ENCODE results near the gene KRT23. TPM values are rescaled to one million over a fixed set of nuclear protein-coding genes. Genes with fewer than 3 reads are reported as not detected.
A peak's percentile ranks its signal among the peaks of the same experiment; 100 is the strongest.

The KRT23 gene
- total and polyA plus RNA-seq, 2 of the 13 experiments (the other 11 are each of a cell fraction or from before 2014, with no cell fraction given): 24.7 to 51.1 TPM

DNA sequence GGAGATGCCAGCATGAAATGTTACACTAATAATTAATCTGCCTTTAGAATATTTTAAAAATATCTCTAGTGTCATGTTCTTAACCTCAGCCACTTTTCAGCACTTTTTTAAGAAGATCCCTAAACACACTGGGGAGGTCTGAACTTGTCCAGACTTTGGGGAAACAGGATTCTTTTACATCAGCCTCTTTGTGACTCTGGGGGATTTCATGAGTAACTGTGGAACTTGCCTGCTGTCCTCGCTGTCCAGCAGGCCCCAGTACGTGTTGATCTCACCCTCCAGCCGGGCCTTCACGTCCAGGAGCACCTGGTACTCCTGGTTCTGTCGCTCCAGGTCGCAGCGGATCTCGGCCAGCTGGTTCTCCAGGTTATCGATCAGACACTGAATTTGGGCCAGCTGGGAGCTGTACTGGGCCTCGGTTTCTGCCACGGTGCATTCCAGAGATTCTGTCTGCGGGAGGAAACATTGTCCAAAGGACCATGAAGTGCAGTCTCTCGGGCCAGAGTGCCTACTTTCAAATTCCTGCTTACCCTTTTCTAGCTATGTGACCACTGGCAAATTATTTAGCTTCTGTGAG is 41.2 kb upstream of the KRT23 start:
- no peak for FAIRE-seq
- Histone ChIP-seq H3K27ac (ENCODE audit: extremely low read length, insufficient read depth, low read length) (no peak overlapping the region), H3K4me3 (replicated peaks in 1 of 3; ENCODE audit: insufficient read depth in 1 of 3, low read depth in 2 of 3, low read length in 3 of 3) (no peak overlapping the region), H3K4me1 (ENCODE audit: insufficient read depth, low read length) (peaks cover 6% of the 10 kb centered on the region; the same call in 1 of the 2 replicates), H3K36me3 (replicated peaks in 1 of 2; ENCODE audit: control insufficient read depth in 1 of 2, insufficient read depth in 2 of 2, low read length in 2 of 2) (no peaks in the 10 kb centered on the region), H4K20me1 (ENCODE audit: insufficient read depth, low read length) (no peaks in the 10 kb centered on the region), H3K27me3 (ENCODE audit: control insufficient read depth in 1 of 2, insufficient read depth in 2 of 2, low read length in 2 of 2) (no peaks in the 10 kb centered on the region), H2AFZ (ENCODE audit: low read length) (no peak overlapping the region), H3K9me3 (ENCODE audit: low read length) (no peaks in the 10 kb centered on the region), H3K4me2 (ENCODE audit: low read depth, low read length) (no peak overlapping the region), H3K9ac (ENCODE audit: insufficient read depth, low read depth, low read length) (no peak overlapping the region), H3K79me2 (ENCODE audit: insufficient read depth, low read length) (no peaks in the 10 kb centered on the region)
- no TSS peak for BruUV-seq (replicated peaks)
- POLR2A ChIA-PET: no interaction called here
- no peak for DNase-seq (ENCODE audit: low spot score)
- WGBS (ENCODE audit: low lambda C conversion rate): 74% methylated on average over 13 of the region's 13 CpGs
- TF ChIP-seq DR1 (CRISPR knock-in tag; IDR thresholded peaks at IDR 0.05): no peak
- TF ChIP-seq ZNF879 (CRISPR knock-in tag; IDR thresholded peaks at IDR 0.05): no peak
- TF ChIP-seq, protein P1, sequence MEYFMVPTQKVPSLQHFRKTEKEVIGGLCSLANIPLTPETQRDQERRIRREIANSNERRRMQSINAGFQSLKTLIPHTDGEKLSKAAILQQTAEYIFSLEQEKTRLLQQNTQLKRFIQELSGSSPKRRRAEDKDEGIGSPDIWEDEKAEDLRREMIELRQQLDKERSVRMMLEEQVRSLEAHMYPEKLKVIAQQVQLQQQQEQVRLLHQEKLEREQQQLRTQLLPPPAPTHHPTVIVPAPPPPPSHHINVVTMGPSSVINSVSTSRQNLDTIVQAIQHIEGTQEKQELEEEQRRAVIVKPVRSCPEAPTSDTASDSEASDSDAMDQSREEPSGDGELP (IDR thresholded peaks at IDR 0.05; ENCODE audit: borderline replicate concordance, low read depth): no peak
- no peak for TF ChIP-seq RXRB (CRISPR knock-in tag; IDR thresholded peaks at IDR 0.05; ENCODE audit: borderline replicate concordance)
- no peak for TF ChIP-seq SRSF1 (optimal IDR thresholded peaks at IDR 0.05; ENCODE audit: low read depth, low read length)
- TF ChIP-seq ZNF572 (CRISPR knock-in tag; IDR thresholded peaks at IDR 0.05): no peak
- no peak for ATAC-seq
- CTCF ChIA-PET (ENCODE audit: low intra/inter-chr PET ratio, low total read pairs): no interaction called here
- in situ Hi-C loops (cut with HindIII; ENCODE audit: extremely low pct_ligation_motif_present, low pct_unique_long_range_greater_than_20kb) (no loop called here), intact Hi-C loops (cut with micrococcal nuclease; ENCODE audit: unreplicated experiment) (no loop called here)

DNA sequence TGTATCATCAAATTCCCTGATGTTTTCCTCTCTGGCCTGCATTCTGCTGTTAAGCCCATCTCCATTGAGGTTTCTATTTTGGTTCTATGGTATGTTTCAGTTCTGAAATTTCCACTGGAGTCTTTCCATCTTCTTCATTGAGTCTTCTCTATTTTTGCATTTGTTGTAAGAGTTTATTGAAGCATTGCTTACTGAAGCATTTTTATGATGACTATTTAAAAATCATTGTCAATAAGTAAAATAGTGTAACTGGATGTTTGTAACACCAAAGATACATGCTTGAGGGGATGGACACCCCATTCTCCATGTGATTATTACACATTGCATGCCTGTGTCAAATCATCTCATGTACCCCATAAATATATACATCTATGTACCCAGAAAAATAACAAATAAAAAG is 38.1 kb upstream of the KRT23 start:
- TF ChIP-seq MNT (IDR thresholded peaks at IDR 0.05) (no peak), MAFF (IDR thresholded peaks at IDR 0.05; ENCODE audit: low read depth, low read length) (peak; percentile 72), MAFK (conservative IDR thresholded peaks at IDR 0.05 in 1 of 2, IDR thresholded peaks at IDR 0.05 in 1 of 2; ENCODE audit: low read length in 2 of 2) (peak; percentile 14 to 66; a peak in 2 of 4 replicates)
- Histone ChIP-seq H3K4me3 (replicated peaks in 1 of 3; ENCODE audit: insufficient read depth in 1 of 3, low read depth in 2 of 3, low read length in 3 of 3) (no peak overlapping the region), H4K20me1 (ENCODE audit: insufficient read depth, low read length) (no peaks in the 10 kb centered on the region), H3K27me3 (ENCODE audit: control insufficient read depth in 1 of 2, insufficient read depth in 2 of 2, low read length in 2 of 2) (no peaks in the 10 kb centered on the region), H3K36me3 (replicated peaks in 1 of 2; ENCODE audit: control insufficient read depth in 1 of 2, insufficient read depth in 2 of 2, low read length in 2 of 2) (no peaks in the 10 kb centered on the region), H3K9me3 (ENCODE audit: low read length) (no peaks in the 10 kb centered on the region), H3K4me1 (ENCODE audit: insufficient read depth, low read length) (no peaks in the 10 kb centered on the region), H3K27ac (ENCODE audit: extremely low read length, insufficient read depth, low read length) (no peak overlapping the region), H3K79me2 (ENCODE audit: insufficient read depth, low read length) (no peaks in the 10 kb centered on the region), H2AFZ (ENCODE audit: low read length) (no peak overlapping the region), H3K9ac (ENCODE audit: insufficient read depth, low read depth, low read length) (no peak overlapping the region), H3K4me2 (ENCODE audit: low read depth, low read length) (no peak overlapping the region)
- no peak for DNase-seq (ENCODE audit: low spot score)
- no peak for FAIRE-seq
- CTCF ChIA-PET (ENCODE audit: low intra/inter-chr PET ratio, low total read pairs): no interaction called here
- ATAC-seq: no peak
- POLR2A ChIA-PET: no interaction called here
- no TSS peak for BruUV-seq (replicated peaks)
- in situ Hi-C loops (cut with HindIII; ENCODE audit: extremely low pct_ligation_motif_present, low pct_unique_long_range_greater_than_20kb) (no loop called here), intact Hi-C loops (cut with micrococcal nuclease; ENCODE audit: unreplicated experiment) (no loop called here)
